ENCODE data around the gene CDHR2.

Gene CDHR2

DNA sequence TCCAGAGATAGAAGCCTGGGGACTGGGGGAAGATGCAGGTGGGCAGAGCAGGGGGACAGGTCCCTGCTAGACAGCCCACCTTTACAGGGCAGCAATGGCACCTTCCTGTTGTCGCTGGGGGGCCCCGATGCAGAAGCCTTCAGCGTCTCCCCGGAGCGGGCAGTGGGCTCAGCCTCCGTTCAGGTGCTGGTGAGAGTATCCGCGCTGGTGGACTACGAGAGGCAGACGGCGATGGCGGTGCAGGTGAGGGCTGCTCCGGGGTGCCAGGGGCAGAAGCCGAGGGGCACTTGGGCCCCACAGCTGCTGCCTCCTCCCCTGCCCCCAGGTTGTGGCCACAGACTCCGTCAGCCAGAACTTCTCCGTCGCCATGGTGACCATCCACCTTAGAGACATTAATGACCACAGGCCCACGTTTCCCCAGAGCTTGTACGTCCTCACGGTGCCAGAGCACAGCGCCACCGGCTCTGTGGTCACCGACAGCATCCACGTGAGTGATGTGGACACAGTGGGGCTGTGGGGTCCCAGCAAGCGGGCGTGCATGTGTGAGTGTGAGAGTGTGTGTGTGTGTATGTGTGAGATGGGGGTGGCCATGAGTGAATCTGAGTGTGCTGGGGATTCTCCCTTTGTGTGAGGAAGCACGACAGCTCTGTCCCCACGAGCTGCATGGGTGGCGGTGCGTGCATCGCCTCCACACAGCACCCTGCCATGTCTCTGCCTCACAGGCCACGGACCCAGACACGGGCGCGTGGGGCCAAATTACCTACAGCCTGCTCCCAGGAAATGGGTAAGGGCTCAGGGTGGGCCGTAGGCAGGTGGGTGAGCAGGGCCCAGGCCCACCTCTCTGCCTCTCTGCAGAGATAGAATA is 28.4 kb downstream of the CDHR2 start:
- CTCF ChIA-PET, result interaction anchor here (0.6 to 2.1 kb wide), 6 partner anchors 16 to 160 kb away, joined by 3 to 14 read pairs (median 4); no protein-coding TSS in a partner anchor
- POLR2A ChIA-PET (ENCODE audit: low non-redundant PET), result no interaction called here
- no peak for DNase-seq (ENCODE audit: low spot score)
- TF ChIP-seq, protein P1, sequence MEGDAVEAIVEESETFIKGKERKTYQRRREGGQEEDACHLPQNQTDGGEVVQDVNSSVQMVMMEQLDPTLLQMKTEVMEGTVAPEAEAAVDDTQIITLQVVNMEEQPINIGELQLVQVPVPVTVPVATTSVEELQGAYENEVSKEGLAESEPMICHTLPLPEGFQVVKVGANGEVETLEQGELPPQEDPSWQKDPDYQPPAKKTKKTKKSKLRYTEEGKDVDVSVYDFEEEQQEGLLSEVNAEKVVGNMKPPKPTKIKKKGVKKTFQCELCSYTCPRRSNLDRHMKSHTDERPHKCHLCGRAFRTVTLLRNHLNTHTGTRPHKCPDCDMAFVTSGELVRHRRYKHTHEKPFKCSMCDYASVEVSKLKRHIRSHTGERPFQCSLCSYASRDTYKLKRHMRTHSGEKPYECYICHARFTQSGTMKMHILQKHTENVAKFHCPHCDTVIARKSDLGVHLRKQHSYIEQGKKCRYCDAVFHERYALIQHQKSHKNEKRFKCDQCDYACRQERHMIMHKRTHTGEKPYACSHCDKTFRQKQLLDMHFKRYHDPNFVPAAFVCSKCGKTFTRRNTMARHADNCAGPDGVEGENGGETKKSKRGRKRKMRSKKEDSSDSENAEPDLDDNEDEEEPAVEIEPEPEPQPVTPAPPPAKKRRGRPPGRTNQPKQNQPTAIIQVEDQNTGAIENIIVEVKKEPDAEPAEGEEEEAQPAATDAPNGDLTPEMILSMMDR (conservative IDR thresholded peaks at IDR 0.05; ENCODE audit: low read depth), result no peak
- H3K27ac ChIP-seq, result no peak overlapping the region

- POLR2A ChIA-PET (ENCODE audit: low non-redundant PET), result no interaction called here
- CTCF ChIA-PET, result interaction anchor here (0.5 to 2.1 kb wide), 11 partner anchors 12 to 162 kb away, joined by 3 to 14 read pairs (median 4); partner anchors contain the start of gene CLTB
- DNase-seq (ENCODE audit: low spot score), result peak; percentile 90
- TF ChIP-seq, protein P1 (conservative IDR thresholded peaks at IDR 0.05; ENCODE audit: low read depth), result peak; percentile 89
- H3K27ac ChIP-seq, result no peak overlapping the region
These were observed 29.3 kb downstream of the CDHR2 start for GRCh38 chr5:176578391-176578808.

- no peak for DNase-seq (ENCODE audit: low spot score)
- TF ChIP-seq, protein P1 (conservative IDR thresholded peaks at IDR 0.05; ENCODE audit: low read depth), result no peak
- POLR2A ChIA-PET (ENCODE audit: low non-redundant PET), result no interaction called here
- H3K27ac ChIP-seq, result no peak overlapping the region
- CTCF ChIA-PET, result interaction anchor here (0.9 to 2.1 kb wide), 4 partner anchors 27 to 163 kb away, joined by 3 to 14 read pairs (median 5); partner anchors contain the start of gene CLTB
These were observed 30.2 kb downstream of the CDHR2 start for GRCh38 chr5:176579323-176579722.

DNA sequence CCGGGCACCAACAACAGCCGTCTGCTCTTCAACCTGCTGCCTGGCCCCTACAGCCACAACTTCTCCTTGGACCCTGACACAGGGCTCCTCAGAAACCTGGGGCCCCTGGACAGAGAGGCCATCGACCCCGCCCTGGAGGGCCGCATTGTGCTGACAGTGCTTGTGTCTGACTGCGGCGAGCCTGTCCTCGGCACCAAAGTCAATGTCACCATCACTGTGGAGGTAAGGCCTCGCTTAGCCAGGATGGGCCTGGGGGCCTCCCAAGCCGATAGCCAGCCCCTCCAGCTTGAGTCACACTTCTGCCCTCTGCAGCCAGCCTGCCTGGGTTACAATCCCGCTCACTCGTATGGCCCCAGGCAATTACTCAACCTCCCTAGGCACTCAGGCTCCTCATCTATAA is 32.2 kb downstream of the CDHR2 start:
- DNase-seq (ENCODE audit: low spot score), result no peak
- TF ChIP-seq, protein P1 (conservative IDR thresholded peaks at IDR 0.05; ENCODE audit: low read depth), result no peak
- no peak overlapping the region for H3K27ac ChIP-seq
- ChIA-PET POLR2A (ENCODE audit: low non-redundant PET) (no interaction called here), CTCF (interaction anchor here (1.2 kb wide), 1 partner anchor 39 kb away, joined by 4 read pairs; no protein-coding TSS in a partner anchor)

DNA sequence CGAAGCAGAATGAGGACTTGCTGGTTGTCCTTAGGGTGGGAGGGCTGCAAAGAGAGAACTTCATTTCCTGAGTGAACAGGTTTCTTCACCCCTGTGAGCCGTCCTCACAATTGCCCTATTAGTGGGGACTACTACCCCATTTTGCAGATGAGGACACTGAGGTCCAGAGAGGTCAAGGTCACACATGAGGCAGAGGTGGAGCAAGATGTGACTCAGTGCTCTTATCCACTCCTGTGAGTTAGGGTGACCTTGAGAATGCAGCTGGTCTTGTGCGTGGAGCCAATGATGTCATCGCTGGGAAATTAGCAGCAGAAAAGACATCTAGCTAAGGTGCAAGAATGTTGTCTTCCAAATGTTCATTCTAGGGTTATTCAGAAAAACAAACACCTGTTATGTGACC is 33.9 kb downstream of the CDHR2 start:
- no peak for DNase-seq (ENCODE audit: low spot score)
- TF ChIP-seq, protein P1 (conservative IDR thresholded peaks at IDR 0.05; ENCODE audit: low read depth), result no peak
- ChIA-PET POLR2A (ENCODE audit: low non-redundant PET) (no interaction called here), CTCF (no interaction called here)
- no peak overlapping the region for H3K27ac ChIP-seq

DNA sequence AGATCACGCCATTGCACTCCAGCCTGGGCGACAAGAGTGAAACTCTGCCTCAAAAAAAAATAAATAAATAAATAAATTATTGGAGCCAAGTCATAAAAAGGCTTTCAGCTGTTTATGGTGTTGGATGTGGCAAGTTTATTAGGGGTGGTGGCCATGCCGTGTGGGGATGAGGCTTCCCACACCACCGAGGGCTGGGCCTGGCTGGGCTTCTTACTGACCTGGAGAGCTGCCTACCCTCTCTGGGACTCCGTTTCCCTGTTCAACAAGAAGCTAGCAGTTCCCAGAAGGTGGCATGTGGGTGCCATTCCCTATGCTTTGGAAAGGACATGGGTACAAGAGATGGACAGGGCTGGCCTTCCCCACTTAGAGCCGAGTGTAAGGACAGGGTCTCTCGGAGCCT is 38.3 kb downstream of the CDHR2 start:
- no peak overlapping the region for H3K27ac ChIP-seq
- ChIA-PET POLR2A (ENCODE audit: low non-redundant PET) (no interaction called here), CTCF (interaction anchor here (1.1 to 1.6 kb wide), 2 partner anchors 14 to 59 kb away, joined by 3 to 4 read pairs; no protein-coding TSS in a partner anchor)
- no peak for DNase-seq (ENCODE audit: low spot score)
- TF ChIP-seq, protein P1 (conservative IDR thresholded peaks at IDR 0.05; ENCODE audit: low read depth), result no peak

Measured in RWPE1 (cell line).